Liver (tissue), 9 donors: ENCODE results near the gene ACTR1A. TPM values are rescaled to one million over a fixed set of nuclear protein-coding genes. Genes with fewer than 3 reads are reported as not detected.
"Not testable (repeated sequence)": the region's sequence is repeated elsewhere in the genome, so short reads cannot be mapped to it uniquely, and the experiment has no call there.

Experiments used
- DNase-seq: peaks from one replicate; pipeline ENCODE4 v3.0.0-alpha.2; 2017; ENCODE audit warnings: low spot score
- H3K27ac ChIP-seq, 2 donors: one replicate each; pipeline ENCODE4 v1.7.0; 2013; ENCODE audit warnings: inconsistent platforms in 2 of 2, low read length in 2 of 2, control low read depth in 1 of 2, low read depth in 1 of 2, mild to moderate bottlenecking in 1 of 2
- H3K27me3 ChIP-seq, 4 donors: one replicate each; pipeline versions ENCODE4 v1.6.1 to v1.7.0; 2013; ENCODE audit warnings: low read length in 3 of 4, inconsistent platforms in 1 of 4, mild to moderate bottlenecking in 1 of 4, moderate library complexity in 1 of 4; ENCODE audit not compliant: control insufficient read depth in 4 of 4, insufficient read depth in 4 of 4
- H3K36me3 ChIP-seq, 4 donors: one replicate each; pipeline versions ENCODE4 v1.6.1 to v1.7.0; 2013; ENCODE audit warnings: low read length in 3 of 4, mild to moderate bottlenecking in 3 of 4, low read depth in 1 of 4, moderate library complexity in 1 of 4; ENCODE audit not compliant: control insufficient read depth in 4 of 4, insufficient read depth in 3 of 4
- H3K4me1 ChIP-seq, 4 donors: one replicate each; pipeline versions ENCODE4 v1.6.1 to v1.7.0; 2013; ENCODE audit warnings: low read length in 3 of 4, mild to moderate bottlenecking in 3 of 4, moderate library complexity in 1 of 4; ENCODE audit not compliant: control insufficient read depth in 4 of 4, insufficient read depth in 4 of 4
- H3K4me3 ChIP-seq, 3 donors: one replicate each; pipeline versions ENCODE4 v1.6.1 to v1.7.0; 2013; ENCODE audit warnings: low read length in 3 of 3, control low read depth in 1 of 3, low read depth in 1 of 3, mild to moderate bottlenecking in 1 of 3
- H3K9ac ChIP-seq, 2 donors: one replicate each; pipeline ENCODE4 v1.7.0; 2013; ENCODE audit warnings: low read length in 2 of 2, mild to moderate bottlenecking in 2 of 2, moderate library complexity in 2 of 2, control low read depth in 1 of 2, low read depth in 1 of 2
- H3K9me3 ChIP-seq, 4 donors: one replicate each; pipeline versions ENCODE4 v1.6.1 to v1.7.0; 2013; ENCODE audit warnings: low read length in 3 of 4; ENCODE audit not compliant: control insufficient read depth in 4 of 4
- FOXA1 ChIP-seq: IDR thresholded peaks from 2 replicates; pipeline ENCODE4 v1.6.1; 2016; ENCODE audit warnings: antibody characterized with exemption
- GABPA ChIP-seq, 2 donors: IDR thresholded peaks in 1 of 2; conservative IDR thresholded peaks in 1 of 2; 2 replicates each; pipeline ENCODE4 v1.6.1; 2016; ENCODE audit warnings: antibody characterized with exemption in 2 of 2, mild to moderate bottlenecking in 1 of 2, moderate library complexity in 1 of 2
- HNF4A ChIP-seq, 2 donors: conservative IDR thresholded peaks; 2 replicates each; pipeline ENCODE4 v1.6.1; 2016; ENCODE audit warnings: antibody characterized with exemption in 2 of 2, mild to moderate bottlenecking in 2 of 2
- RAD21 ChIP-seq, 2 donors: IDR thresholded peaks; 2 replicates each; pipeline ENCODE4 v1.6.1; 2016; ENCODE audit warnings: antibody characterized with exemption in 2 of 2, mild to moderate bottlenecking in 2 of 2
- TAF1 ChIP-seq: conservative IDR thresholded peaks from 2 replicates; pipeline ENCODE4 v1.6.1; 2016; ENCODE audit warnings: antibody characterized with exemption, mild to moderate bottlenecking
- YY1 ChIP-seq: IDR thresholded peaks from 2 replicates; pipeline ENCODE4 v1.6.1; 2016; ENCODE audit warnings: antibody characterized with exemption, mild to moderate bottlenecking
- WGBS: extraction: QIAGEN DNeasy Blood & Tissue Kit; methylation state at CpG from one replicate; pipeline ENCODE4 v1.1.7; 2013; 5-methylcytosine and 5-hydroxymethylcytosine counted together
- polyA plus RNA-seq, 2 donors: library from polyadenylated mRNA; stranded (reverse) in 1 of 2; unstranded in 1 of 2; fragments of 200-250 nt in 1 of 2; fragments of >200 nt in 1 of 2; fragmentation: Nextera tagmentation in 1 of 2; extraction: Ambion mirVana in 1 of 2; gene quantifications; one replicate each; pipeline versions ENCODE4 v1.2.1 to v1.2.3, GENCODE V29; 2013 to 2015
- total RNA-seq, 2 donors: library from RNA; depleted of rRNA; stranded (reverse); fragments of >200 nt; gene quantifications; one replicate each; pipeline ENCODE4 v1.2.3, GENCODE V29; 2014
- TF ChIP-seq, protein P1 (sequence below): fragments of 150-350 bp; IDR thresholded peaks from 2 replicates; pipeline ENCODE4 v1.5.1; 2017; ENCODE audit warnings: improper control_type of control experiment, low read depth, low read length; ENCODE audit not compliant: missing input control
- TF ChIP-seq, protein P2 (sequence below): IDR thresholded peaks from 2 replicates; pipeline ENCODE4 v1.6.1; 2016; ENCODE audit warnings: antibody characterized with exemption
- TF ChIP-seq, protein P3 (sequence below): IDR thresholded peaks from 2 replicates; pipeline ENCODE4 v1.6.1; 2016; ENCODE audit warnings: antibody characterized with exemption
- donor health status: healthy.
- donor health status: healthy.
- donor health status: healthy.
- donor health status: healthy.
- donor health status: healthy.

The ACTR1A gene
- total and polyA plus RNA-seq, 4 donors: 24.5 to 51.9 (median 35.3) TPM

DNA sequence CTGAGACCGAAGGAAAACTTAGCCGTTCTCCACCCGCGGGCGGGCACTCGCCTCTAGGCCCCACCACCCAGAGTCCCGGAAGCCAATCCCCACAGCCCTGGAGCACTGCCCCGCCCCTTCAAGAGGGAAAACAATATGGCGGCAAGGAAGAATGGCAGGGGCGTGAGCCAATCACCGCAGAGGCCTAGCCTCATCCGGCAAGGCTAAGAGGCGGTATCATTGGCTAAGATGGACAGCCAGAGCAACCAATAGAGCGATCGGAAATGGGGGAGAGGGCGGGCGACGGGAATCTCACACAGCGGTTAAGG is 529 bp downstream of the ACTR1A start (continued):
- TF ChIP-seq HNF4A (conservative IDR thresholded peaks at IDR 0.05): peak in 1 of 2 donors; percentile 11

DNA sequence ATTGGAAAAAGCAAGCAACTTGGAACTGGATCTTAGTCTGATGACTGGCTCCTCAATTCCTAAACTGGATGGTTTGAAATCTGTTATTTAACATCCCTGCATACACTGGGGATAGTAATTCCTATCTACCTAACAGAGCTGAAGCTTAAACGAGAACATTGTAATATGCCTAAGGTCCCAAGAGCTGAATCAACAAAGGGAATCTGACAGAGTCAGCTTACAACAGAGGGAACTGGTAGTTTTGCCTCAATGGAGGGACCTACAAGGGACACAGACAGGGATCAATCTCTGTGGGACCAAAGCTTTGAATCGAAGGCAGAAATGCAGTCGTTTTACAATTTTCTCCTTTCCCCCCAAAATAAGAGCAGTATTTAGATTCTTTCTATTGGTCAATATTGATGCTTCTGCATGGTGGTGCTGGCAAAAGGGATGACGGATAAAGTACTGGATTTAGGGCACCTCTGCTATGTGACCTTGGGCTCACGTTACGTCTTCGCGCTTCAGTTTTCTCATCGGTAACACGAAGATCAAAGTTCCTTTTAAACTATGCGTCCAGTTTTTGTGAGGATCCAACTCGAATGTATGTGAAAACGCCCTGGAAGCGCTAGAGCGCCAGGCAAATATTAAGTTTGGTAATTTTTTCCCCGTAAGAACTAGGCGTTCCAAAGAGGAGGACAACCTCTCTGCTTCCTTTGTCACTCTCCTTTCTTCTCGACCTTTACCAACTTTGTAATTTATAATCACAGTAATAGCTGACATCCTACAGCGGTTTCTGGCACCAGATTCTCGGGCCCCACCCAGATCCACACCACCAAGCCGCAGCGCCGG is 1.1 kb downstream of the ACTR1A start:
- TF ChIP-seq TAF1: peak; percentile 69
- TF ChIP-seq FOXA1: no peak
- Histone ChIP-seq H3K9me3 (no peaks in the 10 kb centered on the region), H3K27ac (peak overlapping the region; percentile 19 to 39), H3K36me3 (no peaks in the 10 kb centered on the region), H3K4me3 (peak overlapping the region; percentile 73 to 77 (median 75)), H3K27me3 (no peaks in the 10 kb centered on the region), H3K9ac (peak overlapping the region; percentile 60 to 81), H3K4me1 (peaks cover 6 to 34% (median 26%) of the 10 kb centered on the region in 4 donors)
- DNase-seq: no peak
- 2% methylated on average over 23 of the region's 23 CpGs for WGBS

DNA sequence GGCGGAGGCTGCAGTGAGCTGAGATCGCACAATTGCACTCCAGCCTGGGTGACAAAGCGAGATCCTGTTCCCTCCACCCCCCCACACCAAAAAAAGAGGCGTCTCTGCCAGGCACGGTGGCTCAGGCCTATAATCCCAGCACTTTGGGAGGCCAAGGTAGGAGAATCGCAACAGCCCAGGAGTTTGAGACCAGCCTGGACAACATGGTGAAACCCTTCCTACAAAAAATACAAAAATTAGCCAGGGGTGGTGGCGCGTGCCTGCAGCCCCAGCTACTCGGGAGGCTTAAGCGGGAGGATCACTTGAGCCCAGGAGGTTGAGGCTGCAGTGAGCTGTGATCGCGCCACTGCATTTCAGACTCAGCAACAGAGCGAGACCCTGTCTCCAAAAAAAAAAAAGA is 1.8 kb downstream of the ACTR1A start:
- 97% methylated on average over 13 of the region's 13 CpGs for WGBS
- H3K27ac ChIP-seq, H3K9me3 ChIP-seq, H3K9ac ChIP-seq, DNase-seq, H3K4me3 ChIP-seq, H3K27me3 ChIP-seq, H3K36me3 ChIP-seq: not testable (repeated sequence)
- H3K4me1 ChIP-seq: peaks cover 6 to 34% (median 26%) of the 10 kb centered on the region in 4 donors

DNA sequence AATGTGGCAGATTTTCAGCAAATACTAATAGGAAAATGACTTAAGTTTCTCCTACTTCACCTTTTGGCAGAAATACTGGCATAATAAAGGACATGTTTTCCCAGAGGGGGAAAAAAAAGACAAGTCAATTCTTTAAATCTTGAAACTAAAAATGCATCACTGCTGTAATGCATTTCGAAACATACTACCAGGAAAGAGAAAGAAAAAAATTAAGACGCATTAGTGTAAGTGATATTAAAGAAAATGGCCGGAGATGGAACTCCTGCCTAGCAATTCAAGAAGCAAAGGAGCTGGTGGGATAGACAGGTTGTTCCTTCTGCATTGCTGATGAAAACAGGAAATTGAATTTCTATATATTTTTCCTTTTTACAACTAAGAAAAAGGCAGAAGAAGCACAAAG is 3.2 kb downstream of the ACTR1A start:
- no peak for DNase-seq
- Histone ChIP-seq H3K9ac (no peak overlapping the region), H3K27ac (no peak overlapping the region), H3K36me3 (no peaks in the 10 kb centered on the region), H3K4me1 (peaks cover 6 to 23% (median 19%) of the 10 kb centered on the region in 4 donors), H3K4me3 (no peak overlapping the region), H3K9me3 (no peaks in the 10 kb centered on the region), H3K27me3 (no peaks in the 10 kb centered on the region)
- TF ChIP-seq RAD21 (IDR thresholded peaks at IDR 0.05): no peak
- TF ChIP-seq, protein P1, sequence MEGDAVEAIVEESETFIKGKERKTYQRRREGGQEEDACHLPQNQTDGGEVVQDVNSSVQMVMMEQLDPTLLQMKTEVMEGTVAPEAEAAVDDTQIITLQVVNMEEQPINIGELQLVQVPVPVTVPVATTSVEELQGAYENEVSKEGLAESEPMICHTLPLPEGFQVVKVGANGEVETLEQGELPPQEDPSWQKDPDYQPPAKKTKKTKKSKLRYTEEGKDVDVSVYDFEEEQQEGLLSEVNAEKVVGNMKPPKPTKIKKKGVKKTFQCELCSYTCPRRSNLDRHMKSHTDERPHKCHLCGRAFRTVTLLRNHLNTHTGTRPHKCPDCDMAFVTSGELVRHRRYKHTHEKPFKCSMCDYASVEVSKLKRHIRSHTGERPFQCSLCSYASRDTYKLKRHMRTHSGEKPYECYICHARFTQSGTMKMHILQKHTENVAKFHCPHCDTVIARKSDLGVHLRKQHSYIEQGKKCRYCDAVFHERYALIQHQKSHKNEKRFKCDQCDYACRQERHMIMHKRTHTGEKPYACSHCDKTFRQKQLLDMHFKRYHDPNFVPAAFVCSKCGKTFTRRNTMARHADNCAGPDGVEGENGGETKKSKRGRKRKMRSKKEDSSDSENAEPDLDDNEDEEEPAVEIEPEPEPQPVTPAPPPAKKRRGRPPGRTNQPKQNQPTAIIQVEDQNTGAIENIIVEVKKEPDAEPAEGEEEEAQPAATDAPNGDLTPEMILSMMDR: no peak
- no peak for TF ChIP-seq YY1
- no peak for TF ChIP-seq GABPA (IDR thresholded peaks at IDR 0.05 in 1 of 2, conservative IDR thresholded peaks at IDR 0.05 in 1 of 2)
- TF ChIP-seq, protein P2, sequence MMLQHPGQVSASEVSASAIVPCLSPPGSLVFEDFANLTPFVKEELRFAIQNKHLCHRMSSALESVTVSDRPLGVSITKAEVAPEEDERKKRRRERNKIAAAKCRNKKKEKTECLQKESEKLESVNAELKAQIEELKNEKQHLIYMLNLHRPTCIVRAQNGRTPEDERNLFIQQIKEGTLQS: no peak
- TF ChIP-seq, protein P3, sequence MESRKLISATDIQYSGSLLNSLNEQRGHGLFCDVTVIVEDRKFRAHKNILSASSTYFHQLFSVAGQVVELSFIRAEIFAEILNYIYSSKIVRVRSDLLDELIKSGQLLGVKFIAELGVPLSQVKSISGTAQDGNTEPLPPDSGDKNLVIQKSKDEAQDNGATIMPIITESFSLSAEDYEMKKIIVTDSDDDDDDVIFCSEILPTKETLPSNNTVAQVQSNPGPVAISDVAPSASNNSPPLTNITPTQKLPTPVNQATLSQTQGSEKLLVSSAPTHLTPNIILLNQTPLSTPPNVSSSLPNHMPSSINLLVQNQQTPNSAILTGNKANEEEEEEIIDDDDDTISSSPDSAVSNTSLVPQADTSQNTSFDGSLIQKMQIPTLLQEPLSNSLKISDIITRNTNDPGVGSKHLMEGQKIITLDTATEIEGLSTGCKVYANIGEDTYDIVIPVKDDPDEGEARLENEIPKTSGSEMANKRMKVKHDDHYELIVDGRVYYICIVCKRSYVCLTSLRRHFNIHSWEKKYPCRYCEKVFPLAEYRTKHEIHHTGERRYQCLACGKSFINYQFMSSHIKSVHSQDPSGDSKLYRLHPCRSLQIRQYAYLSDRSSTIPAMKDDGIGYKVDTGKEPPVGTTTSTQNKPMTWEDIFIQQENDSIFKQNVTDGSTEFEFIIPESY: no peak
- WGBS: 87% methylated on average over 3 of the region's 3 CpGs
